Small intestine (tissue), 7 donors: Measurements from ENCODE around the gene NAV2. TPM values are rescaled to one million over a fixed set of nuclear protein-coding genes. Genes with fewer than 3 reads are reported as not detected.

Experiments
- DNase-seq, 2 donors: peaks; one replicate each; pipeline versions ENCODE4 v3.0.0 to v3.0.0-alpha.2; 2013
- FAIRE-seq: peaks from 2 replicates; lab custom pipeline; 2012; peaks lifted over from hg19 to GRCh38; lab: Jason Lieb, UNC
- H3K27ac ChIP-seq, 3 donors: one replicate each; pipeline ENCODE4 v1.5.1; 2013; ENCODE audit warnings: low read length in 2 of 3, mild to moderate bottlenecking in 2 of 3, control low read depth in 1 of 3, inconsistent platforms in 1 of 3, low read depth in 1 of 3, moderate library complexity in 1 of 3
- H3K27me3 ChIP-seq, 3 donors: one replicate each; pipeline ENCODE4 v1.6.1; 2013; ENCODE audit warnings: low read length in 3 of 3, inconsistent platforms in 1 of 3; ENCODE audit not compliant: control insufficient read depth in 3 of 3, insufficient read depth in 3 of 3
- H3K36me3 ChIP-seq, 3 donors: one replicate each; pipeline ENCODE4 v1.6.1; 2013; ENCODE audit warnings: low read length in 3 of 3, inconsistent platforms in 1 of 3, low read depth in 1 of 3, mild to moderate bottlenecking in 1 of 3, moderate library complexity in 1 of 3; ENCODE audit not compliant: control insufficient read depth in 3 of 3, insufficient read depth in 2 of 3
- H3K4me1 ChIP-seq, 3 donors: one replicate each; pipeline ENCODE4 v1.6.1; 2013; ENCODE audit warnings: low read length in 2 of 3, inconsistent platforms in 1 of 3, low read depth in 1 of 3, mild to moderate bottlenecking in 1 of 3, moderate library complexity in 1 of 3; ENCODE audit not compliant: control insufficient read depth in 3 of 3, insufficient read depth in 2 of 3
- H3K4me3 ChIP-seq, 3 donors: one replicate each; pipeline ENCODE4 v1.5.1; 2013; ENCODE audit warnings: low read length in 3 of 3, control low read depth in 1 of 3, inconsistent platforms in 1 of 3, low read depth in 1 of 3, mild to moderate bottlenecking in 1 of 3, moderate library complexity in 1 of 3
- H3K9me3 ChIP-seq, 2 donors: one replicate each; pipeline ENCODE4 v1.6.1; 2013; ENCODE audit warnings: low read depth in 1 of 2, low read length in 1 of 2; ENCODE audit not compliant: control insufficient read depth in 2 of 2, insufficient read depth in 1 of 2
- WGBS, 3 donors: extraction: QIAGEN DNeasy Blood & Tissue Kit; methylation state at CpG; one replicate each; pipeline ENCODE4 v1.1.7; 2013; 5-methylcytosine and 5-hydroxymethylcytosine counted together
- polyA plus RNA-seq, 4 donors: library from polyadenylated mRNA; stranded (reverse) in 3 of 4; unstranded in 1 of 4; fragments of 200-250 nt in 3 of 4; fragments of 120-200 nt in 1 of 4; gene quantifications; one replicate each; pipeline versions ENCODE4 v1.2.1 to v1.2.3, GENCODE V29; 2013
- donor health status: healthy with polysubstance abuse.
- donor health status: control.
- donor health status: control.
- donor health status: Bipolar disorder and iron deficiency.
- donor health status: healthy.

Gene NAV2
- polyA plus RNA-seq, 4 donors, result 1.6 to 6.5 (median 3.6) TPM

- Histone ChIP-seq H3K9me3 (no peaks in the 10 kb centered on the region), H3K4me1 (peaks cover 0 to 8% (median 0%) of the 10 kb centered on the region in 3 donors), H3K36me3 (no peaks in the 10 kb centered on the region), H3K27ac (no peak overlapping the region), H3K4me3 (no peak overlapping the region), H3K27me3 (no peaks in the 10 kb centered on the region)
- DNase-seq, result no peak
- FAIRE-seq, result no peak
- WGBS, 3 donors, result 72 to 100% (median 89%) methylated on average over 1 of the region's 1 CpG
Observed at GRCh38 chr11:19811380-19811779, 98.7 kb downstream of the NAV2 start.

GRCh38 chr11:19812096-19812495 is 99.5 kb downstream of the NAV2 start:
- Histone ChIP-seq H3K36me3 (no peaks in the 10 kb centered on the region), H3K27ac (no peak overlapping the region), H3K27me3 (no peaks in the 10 kb centered on the region), H3K4me3 (no peak overlapping the region), H3K9me3 (no peaks in the 10 kb centered on the region), H3K4me1 (peaks cover 0 to 8% (median 0%) of the 10 kb centered on the region in 3 donors)
- DNase-seq, result no peak
- WGBS, 3 donors, result 93 to 96% (median 94%) methylated on average over 1 of the region's 1 CpG
- FAIRE-seq, result no peak

GRCh38 chr11:19812710-19813109 is 100.1 kb downstream of the NAV2 start:
- no peak for FAIRE-seq
- peaks cover 0 to 8% (median 0%) of the 10 kb centered on the region in 3 donors for H3K4me1 ChIP-seq
- no peaks in the 10 kb centered on the region for H3K36me3 ChIP-seq
- DNase-seq, result no peak
- no peak overlapping the region for H3K4me3 ChIP-seq
- WGBS, 3 donors, result 88 to 96% (median 92%) methylated on average over 4 of the region's 4 CpGs
- H3K9me3 ChIP-seq, result no peaks in the 10 kb centered on the region
- H3K27ac ChIP-seq, result no peak overlapping the region
- H3K27me3 ChIP-seq, result no peaks in the 10 kb centered on the region

GRCh38 chr11:19813158-19813879 is 100.7 kb downstream of the NAV2 start:
- Histone ChIP-seq H3K4me1 (peaks cover 0 to 8% (median 0%) of the 10 kb centered on the region in 3 donors), H3K36me3 (no peaks in the 10 kb centered on the region), H3K27me3 (no peaks in the 10 kb centered on the region), H3K4me3 (no peak overlapping the region), H3K9me3 (no peaks in the 10 kb centered on the region), H3K27ac (no peak overlapping the region)
- no peak for DNase-seq
- FAIRE-seq, result no peak
- WGBS, 3 donors, result 80 to 85% (median 82%) methylated on average over 13 of the region's 13 CpGs

- no peak overlapping the region for H3K27ac ChIP-seq
- H3K9me3 ChIP-seq, result no peaks in the 10 kb centered on the region
- no peaks in the 10 kb centered on the region for H3K36me3 ChIP-seq
- DNase-seq (no peak), FAIRE-seq (no peak)
- no peaks in the 10 kb centered on the region for H3K27me3 ChIP-seq
- WGBS, 3 donors, result 78 to 96% (median 93%) methylated on average over 2 of the region's 2 CpGs
- no peak overlapping the region for H3K4me3 ChIP-seq
- H3K4me1 ChIP-seq, result peaks cover 0 to 8% (median 0%) of the 10 kb centered on the region in 3 donors
Observed at GRCh38 chr11:19814421-19814820, 101.8 kb downstream of the NAV2 start.

GRCh38 chr11:19816040-19816439 is 103.4 kb downstream of the NAV2 start:
- DNase-seq (no peak), FAIRE-seq (no peak)
- Histone ChIP-seq H3K4me1 (peaks cover 0 to 16% (median 0%) of the 10 kb centered on the region in 3 donors), H3K27ac (no peak overlapping the region), H3K9me3 (no peaks in the 10 kb centered on the region), H3K27me3 (no peaks in the 10 kb centered on the region), H3K4me3 (no peak overlapping the region), H3K36me3 (no peaks in the 10 kb centered on the region)
- 68 to 81% (median 80%) methylated on average over 10 of the region's 10 CpGs for WGBS, 3 donors

GRCh38 chr11:19816817-19817216 is 104.2 kb downstream of the NAV2 start:
- peaks cover 0 to 20% (median 0%) of the 10 kb centered on the region in 3 donors for H3K4me1 ChIP-seq
- no peaks in the 10 kb centered on the region for H3K9me3 ChIP-seq
- H3K27me3 ChIP-seq, result no peaks in the 10 kb centered on the region
- WGBS, 3 donors, result 48 to 65% (median 52%) methylated on average over 4 of the region's 4 CpGs
- H3K27ac ChIP-seq, result no peak overlapping the region
- H3K36me3 ChIP-seq, result no peaks in the 10 kb centered on the region
- FAIRE-seq, result no peak
- H3K4me3 ChIP-seq, result no peak overlapping the region
- DNase-seq, result no peak

- no peak overlapping the region for H3K27ac ChIP-seq
- no peaks in the 10 kb centered on the region for H3K36me3 ChIP-seq
- H3K4me1 ChIP-seq, result peaks cover 0 to 21% (median 0%) of the 10 kb centered on the region in 3 donors
- 73 to 84% (median 74%) methylated on average over 6 of the region's 6 CpGs for WGBS, 3 donors
- DNase-seq (no peak), FAIRE-seq (no peak)
- no peaks in the 10 kb centered on the region for H3K27me3 ChIP-seq
- no peaks in the 10 kb centered on the region for H3K9me3 ChIP-seq
- no peak overlapping the region for H3K4me3 ChIP-seq
Observed at GRCh38 chr11:19817265-19817851, 104.7 kb downstream of the NAV2 start.
